ENCODE measurements around the gene MYO18A.

GRCh38 chr17:29112771-29113295 is 67.4 kb downstream of the MYO18A start:
- no peak for TF ChIP-seq EZH2 (IDR thresholded peaks at IDR 0.05; ENCODE audit: borderline replicate concordance, low read depth, low read length, severe bottlenecking)
- no peak for TF ChIP-seq CTCF (IDR thresholded peaks at IDR 0.05; ENCODE audit: borderline replicate concordance, extremely low read depth, low read length, poor library complexity, severe bottlenecking)

All from DND-41 (cell line).